ENCODE data around the gene ESRP2. TPM values are rescaled to one million over a fixed set of nuclear protein-coding genes. Genes with fewer than 3 reads are reported as not detected.
A peak's percentile ranks its signal among the peaks of the same experiment; 100 is the strongest.

The ESRP2 gene
- total RNA-seq, 4 donors from 2014 or later: 1.9 to 6.5 (median 4.2) TPM; not detected in 1

DNA sequence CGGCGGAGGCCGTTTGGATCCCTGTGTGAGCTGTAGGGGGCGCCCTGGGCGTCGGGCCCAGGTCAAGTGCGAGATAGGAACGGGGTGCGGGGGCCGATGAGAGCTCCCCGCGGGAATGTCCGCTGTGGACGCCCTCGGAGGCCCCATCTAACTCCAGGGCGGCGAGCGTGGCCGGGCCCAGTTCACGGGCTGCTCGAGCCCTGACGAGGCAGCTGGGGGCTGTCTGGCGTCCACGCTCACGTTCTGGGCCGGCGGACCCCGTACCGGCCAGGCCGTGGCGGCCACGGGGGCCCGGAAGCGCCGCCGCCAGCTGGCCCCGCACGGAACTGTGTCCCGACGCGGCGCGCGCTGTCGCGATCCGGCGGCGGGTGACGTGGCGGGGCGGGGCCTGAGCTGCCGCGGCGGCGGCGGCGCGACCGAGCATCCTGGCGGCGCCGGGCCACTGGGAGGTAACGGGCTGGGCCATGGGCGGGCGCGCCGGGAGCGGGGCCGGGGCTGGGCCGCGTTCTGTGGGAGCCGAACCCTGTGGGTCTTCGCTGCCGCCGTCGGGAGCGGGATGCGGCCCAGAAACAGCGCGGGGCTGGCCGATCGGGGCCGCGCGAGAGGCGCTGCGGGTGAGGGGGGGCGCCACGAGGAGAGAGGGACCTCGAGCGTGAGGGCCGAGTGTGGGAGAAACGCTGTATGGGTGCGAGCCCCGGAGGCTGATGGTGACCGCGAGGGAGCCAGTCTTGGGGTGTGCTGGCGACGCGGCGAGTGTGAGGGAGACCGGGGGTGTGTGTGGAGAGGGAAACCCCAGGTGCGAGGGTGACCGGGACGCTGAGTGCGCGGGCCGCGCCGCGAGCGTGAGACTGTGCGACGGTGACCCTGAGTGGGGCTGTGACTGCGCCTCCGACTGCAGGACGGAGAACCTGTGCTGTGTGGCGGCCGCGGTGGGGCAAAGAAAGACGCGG, 28.5 kb upstream of the ESRP2 start, which contains the start of gene SLC7A6:
Gene SLC7A6 (plus strand): TSS at position 399 of the 950 bp plus-strand sequence. CDS start 10,201 bp downstream, outside the sequence.
- peak; percentile 79 for ATAC-seq (ENCODE audit: low FRiP score)
- peak in 1 of 3 donors; percentile 23 for TF ChIP-seq CTCF (IDR thresholded peaks at IDR 0.05)
- DNase-seq (ENCODE audit: low spot score): peak; percentile 58

GRCh38 chr16:68263559-68264127, 27.7 kb upstream of the ESRP2 start:
- DNase-seq (ENCODE audit: low spot score) (no peak), ATAC-seq (ENCODE audit: low FRiP score) (no peak)
- no peak for TF ChIP-seq CTCF (IDR thresholded peaks at IDR 0.05)

- no peak for DNase-seq (ENCODE audit: low spot score)
- ATAC-seq (ENCODE audit: low FRiP score): no peak
- no peak for TF ChIP-seq CTCF (IDR thresholded peaks at IDR 0.05)
Observed at GRCh38 chr16:68259007-68259825, 23.3 kb upstream of the ESRP2 start.

GRCh38 chr16:68257906-68258800, 22.2 kb upstream of the ESRP2 start:
- peak; percentile 49 for ATAC-seq (ENCODE audit: low FRiP score)
- DNase-seq (ENCODE audit: low spot score): no peak
- no peak for TF ChIP-seq CTCF (IDR thresholded peaks at IDR 0.05)

DNA sequence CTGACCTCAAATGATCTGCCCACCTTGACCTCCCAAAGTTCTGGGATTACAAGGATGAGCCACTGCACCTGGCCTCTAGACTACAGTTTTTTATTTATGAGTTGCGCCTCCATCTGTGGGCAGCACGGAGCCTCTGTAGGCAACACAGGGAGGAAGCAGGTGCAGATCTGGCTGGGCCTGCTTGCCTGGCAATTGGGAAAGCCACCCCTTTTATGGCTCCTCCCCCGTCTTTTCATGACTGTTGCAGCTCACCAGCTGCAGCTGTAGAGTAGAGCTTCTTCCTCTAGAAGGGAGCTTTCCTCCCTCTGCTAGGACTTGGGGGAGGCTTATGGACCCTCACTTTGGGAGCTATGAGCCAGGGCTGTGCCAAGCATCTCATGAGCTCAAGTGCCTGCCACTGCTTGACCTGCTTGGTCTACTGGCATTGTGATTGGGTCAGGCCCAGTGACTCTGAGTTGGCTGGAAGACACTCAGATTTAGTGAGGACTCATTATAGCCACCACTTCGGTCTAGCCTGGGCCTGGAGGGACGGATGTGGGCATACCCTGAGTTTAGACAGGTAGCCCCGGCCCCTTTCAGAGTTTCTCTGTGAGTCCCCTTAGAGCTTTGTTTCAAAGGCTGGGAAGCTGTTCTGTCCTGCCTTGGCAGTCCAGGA, 21.5 kb upstream of the ESRP2 start:
- TF ChIP-seq CTCF (IDR thresholded peaks at IDR 0.05): no peak
- no peak for DNase-seq (ENCODE audit: low spot score)
- ATAC-seq (ENCODE audit: low FRiP score): no peak

All from omental fat pad (tissue), 4 donors.